Measurements from ENCODE around the gene TAF10.

The TAF10 gene

DNA sequence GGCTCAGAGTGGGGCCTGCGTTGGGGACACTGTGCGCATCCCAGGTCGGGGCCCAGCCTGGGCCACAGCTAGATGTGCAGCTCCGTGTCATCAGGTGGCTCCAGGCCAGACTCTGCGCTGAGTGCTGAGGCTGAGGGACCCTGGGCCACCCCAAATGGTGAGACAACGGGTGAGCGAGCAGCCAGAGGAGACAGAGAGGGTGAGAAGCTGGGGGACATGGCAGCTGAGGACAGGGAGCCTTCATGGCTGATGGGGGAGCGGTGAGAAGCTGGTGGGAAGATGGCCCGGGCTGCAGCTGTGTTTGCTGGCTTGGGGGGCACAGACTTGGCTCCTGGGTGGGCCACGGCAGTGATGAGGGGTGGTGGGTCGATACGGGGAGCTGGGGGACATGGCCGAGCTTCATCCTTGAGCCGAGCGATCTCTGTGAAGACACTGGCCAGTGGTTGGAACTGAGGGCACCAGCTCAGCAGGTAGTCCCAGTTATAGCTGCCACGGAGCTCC is 9.7 kb upstream of the TAF10 start:
- TF ChIP-seq, protein P1, sequence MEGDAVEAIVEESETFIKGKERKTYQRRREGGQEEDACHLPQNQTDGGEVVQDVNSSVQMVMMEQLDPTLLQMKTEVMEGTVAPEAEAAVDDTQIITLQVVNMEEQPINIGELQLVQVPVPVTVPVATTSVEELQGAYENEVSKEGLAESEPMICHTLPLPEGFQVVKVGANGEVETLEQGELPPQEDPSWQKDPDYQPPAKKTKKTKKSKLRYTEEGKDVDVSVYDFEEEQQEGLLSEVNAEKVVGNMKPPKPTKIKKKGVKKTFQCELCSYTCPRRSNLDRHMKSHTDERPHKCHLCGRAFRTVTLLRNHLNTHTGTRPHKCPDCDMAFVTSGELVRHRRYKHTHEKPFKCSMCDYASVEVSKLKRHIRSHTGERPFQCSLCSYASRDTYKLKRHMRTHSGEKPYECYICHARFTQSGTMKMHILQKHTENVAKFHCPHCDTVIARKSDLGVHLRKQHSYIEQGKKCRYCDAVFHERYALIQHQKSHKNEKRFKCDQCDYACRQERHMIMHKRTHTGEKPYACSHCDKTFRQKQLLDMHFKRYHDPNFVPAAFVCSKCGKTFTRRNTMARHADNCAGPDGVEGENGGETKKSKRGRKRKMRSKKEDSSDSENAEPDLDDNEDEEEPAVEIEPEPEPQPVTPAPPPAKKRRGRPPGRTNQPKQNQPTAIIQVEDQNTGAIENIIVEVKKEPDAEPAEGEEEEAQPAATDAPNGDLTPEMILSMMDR (IDR thresholded peaks at IDR 0.05): no peak
- Histone ChIP-seq H3K4me1 (peaks cover 0 to 23% (median 16%) of the 10 kb centered on the region in 4 donors), H3K36me3 (peaks cover 9 to 49% (median 41%) of the 10 kb centered on the region in 3 donors), H3K9me3 (no peaks in the 10 kb centered on the region), H3K27ac (no peak overlapping the region), H3K4me3 (no peak overlapping the region), H3K27me3 (no peaks in the 10 kb centered on the region)
- intact Hi-C loops (cut with DNase I; ENCODE audit: low total_unique reads): no loop called here
- no peak for DNase-seq

DNA sequence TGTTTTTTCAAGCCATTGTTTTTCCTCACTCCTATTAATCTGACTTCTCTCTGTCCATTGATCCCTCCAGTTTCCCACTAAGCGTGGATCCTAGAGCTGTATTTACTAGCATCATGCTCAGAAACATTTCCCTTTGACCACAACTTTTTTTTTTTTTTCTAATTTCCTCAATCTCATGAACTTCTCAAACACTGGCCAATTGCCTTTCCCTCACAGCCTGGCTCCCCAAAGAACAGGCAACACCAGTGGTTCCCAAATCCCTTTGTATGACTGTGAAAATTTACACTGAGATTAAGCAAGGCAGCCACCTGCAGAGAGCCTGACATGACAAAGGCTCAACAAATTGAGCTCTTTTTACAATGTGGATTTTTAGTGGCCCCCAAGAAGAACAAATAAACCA is 8.6 kb upstream of the TAF10 start:
- intact Hi-C loops (cut with DNase I; ENCODE audit: low total_unique reads): no loop called here

DNA sequence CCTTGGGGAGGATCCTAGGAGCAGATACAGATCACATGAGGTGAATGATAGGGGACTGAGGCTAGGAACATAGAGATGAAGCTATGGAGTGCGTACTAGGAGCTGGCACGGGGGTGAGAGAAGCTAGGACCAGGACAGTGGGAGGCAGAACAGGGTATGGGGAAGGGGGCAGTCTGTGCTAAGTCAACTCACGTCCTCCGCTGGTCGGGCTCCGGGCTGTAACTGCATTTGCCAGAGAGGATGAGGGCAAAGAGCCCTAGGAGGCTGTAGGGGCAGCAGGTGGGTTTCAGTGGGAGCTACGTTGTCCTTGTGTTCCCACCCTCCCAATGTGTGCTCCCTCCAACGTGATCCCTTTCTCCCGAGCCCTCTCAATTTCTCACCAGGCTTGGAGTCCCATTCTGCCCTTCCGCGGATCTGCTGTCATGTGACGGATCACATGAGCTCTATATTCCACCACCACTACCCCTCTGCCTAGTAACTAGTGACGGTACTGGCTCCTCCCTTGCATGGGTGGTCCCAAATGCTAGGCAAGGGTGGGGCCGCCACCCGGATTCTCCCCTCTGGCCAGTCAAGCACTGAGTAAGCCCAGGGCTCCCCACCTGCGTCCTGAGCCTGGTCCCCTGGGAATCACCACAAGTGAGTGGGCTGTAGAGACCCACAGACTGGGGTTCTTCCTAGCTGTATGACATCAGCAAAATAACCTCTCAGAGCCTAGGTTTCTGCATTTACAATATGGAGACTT is 7.2 kb upstream of the TAF10 start, which contains the start of gene TPP1:
Gene TPP1, minus strand, starts transcription at position 419 of the 742 bp plus-strand sequence. Its CDS starts 22 bp downstream, at position 397.
- intact Hi-C loops (cut with DNase I; ENCODE audit: low total_unique reads): no loop called here
- peak; percentile 96 to 97 for DNase-seq

More for the DNA sequence above, 8.6 kb upstream of the TAF10 start:
- Histone ChIP-seq H3K9me3 (no peaks in the 10 kb centered on the region), H3K4me1 (peaks cover 0 to 23% (median 16%) of the 10 kb centered on the region in 4 donors), H3K27me3 (no peaks in the 10 kb centered on the region), H3K4me3 (no peak overlapping the region), H3K36me3 (peaks cover 6 to 49% (median 33%) of the 10 kb centered on the region in 3 donors), H3K27ac (no peak overlapping the region)
- DNase-seq: no peak
- TF ChIP-seq, protein P1 (IDR thresholded peaks at IDR 0.05): no peak

DNA sequence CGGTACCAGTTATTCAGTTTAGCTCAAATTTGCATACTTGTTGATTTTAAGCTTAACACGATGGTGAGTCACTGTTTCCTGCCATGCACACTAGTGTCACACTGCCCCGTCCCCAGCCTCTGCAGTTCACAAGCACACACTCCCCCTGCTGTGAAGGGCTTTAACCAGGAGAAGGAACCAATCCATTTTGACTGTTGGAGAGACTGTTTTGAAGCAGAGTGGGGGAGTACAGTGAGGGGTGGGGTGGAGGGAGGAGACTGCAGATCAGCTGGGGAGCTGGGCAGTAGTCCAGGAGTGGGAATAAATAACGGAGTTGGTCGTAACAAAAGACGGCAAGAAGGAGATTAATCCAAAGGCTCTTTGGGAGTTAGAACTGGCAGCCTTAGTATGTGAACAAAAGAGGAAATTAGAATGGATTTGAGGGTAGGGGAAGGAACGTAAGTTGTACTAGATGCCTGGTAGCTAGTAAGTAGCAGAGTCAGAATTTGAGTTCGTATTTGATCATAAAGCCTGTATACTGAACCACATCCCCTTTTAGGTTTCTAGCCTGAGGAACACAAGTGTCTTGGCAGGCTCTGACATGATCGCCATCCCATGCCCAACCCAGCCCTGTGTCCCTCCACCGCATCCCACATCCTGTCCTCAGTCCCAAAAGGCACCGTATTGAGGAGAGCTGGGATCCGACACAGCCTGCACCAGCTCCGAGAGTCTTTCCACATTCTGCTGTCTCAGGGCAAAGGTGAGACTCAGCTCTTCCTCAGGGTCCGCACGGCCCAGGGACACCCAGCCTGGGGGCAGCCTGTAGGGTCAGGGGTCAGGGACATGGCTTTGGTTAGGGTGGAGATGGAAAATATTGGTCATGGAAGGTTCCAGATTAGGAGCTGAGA is 6.3 kb upstream of the TAF10 start:
- peak overlapping the region; percentile 60 to 86 for H3K4me3 ChIP-seq
- H3K36me3 ChIP-seq: peaks cover 8 to 37% (median 22%) of the 10 kb centered on the region in 3 donors
- no peaks in the 10 kb centered on the region for H3K27me3 ChIP-seq
- peaks cover 0 to 30% (median 17%) of the 10 kb centered on the region in 4 donors for H3K4me1 ChIP-seq
- peak; percentile 55 to 73 for DNase-seq
- H3K9me3 ChIP-seq: no peaks in the 10 kb centered on the region
- peak overlapping the region; percentile 84 to 96 for H3K27ac ChIP-seq
- TF ChIP-seq, protein P1 (IDR thresholded peaks at IDR 0.05): peak in 1 of 2 experiments; percentile 9
- intact Hi-C loops (cut with DNase I; ENCODE audit: low total_unique reads): no loop called here

More for the DNA sequence above, 7.2 kb upstream of the TAF10 start, which contains the start of gene TPP1:
- Histone ChIP-seq H3K36me3 (peaks cover 8 to 46% (median 30%) of the 10 kb centered on the region in 3 donors), H3K4me1 (peaks cover 0 to 23% (median 16%) of the 10 kb centered on the region in 4 donors), H3K27me3 (no peaks in the 10 kb centered on the region), H3K27ac (peak within 1 kb of the TSS; percentile 84 to 96), H3K9me3 (no peaks in the 10 kb centered on the region), H3K4me3 (peak within 1 kb of the TSS; percentile 60 to 86)
- TF ChIP-seq, protein P1 (IDR thresholded peaks at IDR 0.05): peak in 1 of 2 experiments; percentile 19

DNA sequence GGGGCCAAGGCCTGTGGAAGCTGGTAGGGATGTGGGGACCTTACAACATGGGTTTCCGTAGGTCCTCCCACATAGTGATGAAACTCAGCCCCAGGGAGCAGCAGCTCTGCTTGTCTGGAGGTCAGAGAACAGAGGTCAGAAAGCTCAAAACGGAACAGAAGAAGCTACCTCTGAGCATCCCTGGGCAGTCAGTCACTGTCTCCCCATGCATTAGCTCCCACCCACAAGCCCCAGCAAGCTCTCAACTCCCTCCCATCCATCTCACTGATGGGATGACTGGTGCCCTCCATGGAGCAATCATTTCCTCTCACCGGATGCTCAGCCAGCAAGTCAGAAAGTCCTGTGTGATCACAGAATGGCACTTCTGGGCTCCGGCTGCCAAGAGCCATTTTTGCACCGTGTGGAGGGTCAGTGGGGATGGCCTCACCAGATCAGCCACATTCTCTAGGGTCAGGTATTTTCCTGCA is 5.3 kb upstream of the TAF10 start:
- intact Hi-C loops (cut with DNase I; ENCODE audit: low total_unique reads): no loop called here

More for the DNA sequence above, 5.3 kb upstream of the TAF10 start:
- H3K4me3 ChIP-seq: peak overlapping the region in 1 of 2 donors; percentile 86
- TF ChIP-seq, protein P1 (IDR thresholded peaks at IDR 0.05): no peak
- no peaks in the 10 kb centered on the region for H3K9me3 ChIP-seq
- peak overlapping the region; percentile 40 to 96 for H3K27ac ChIP-seq
- no peaks in the 10 kb centered on the region for H3K27me3 ChIP-seq
- peaks cover 0 to 37% (median 22%) of the 10 kb centered on the region in 4 donors for H3K4me1 ChIP-seq
- peak in 1 of 2 donors; percentile 50 for DNase-seq
- H3K36me3 ChIP-seq: peaks cover 8 to 28% (median 15%) of the 10 kb centered on the region in 3 donors

Data from tibial artery (tissue), 4 donors.